OCI-LY7 (cell line): Measurements from ENCODE around the gene HSD17B11.

Source experiments
- CTCF ChIP-seq: fragments of 200-600 bp; sonication (generic); conservative IDR thresholded peaks from 2 replicates; pipeline ENCODE4 v1.5.1; 2014; ENCODE audit warnings: mild to moderate bottlenecking, antibody characterized with exemption, low read length, moderate library complexity, mixed read lengths
- EZH2phosphoT487 ChIP-seq: fragments of 200-600 bp; sonication (generic); IDR thresholded peaks from 2 replicates; pipeline ENCODE4 v1.6.1; 2018; ENCODE audit warnings: low read depth, borderline replicate concordance, mild to moderate bottlenecking, mixed run types, antibody characterized with exemption, low read length, moderate library complexity, mixed read lengths

- TF ChIP-seq CTCF (no peak), EZH2phosphoT487 (no peak)
Measured at GRCh38 chr4:87333267-87333666, 57.7 kb downstream of the HSD17B11 start.
